Osteoblast (primary cell): ENCODE data around the gene RAI1. TPM values are rescaled to one million over a fixed set of nuclear protein-coding genes. Genes with fewer than 3 reads are reported as not detected.

Source experiments
- DNase-seq: peaks from one replicate; pipeline ENCODE4 v3.0.0; 2011; ENCODE audit warnings: low spot score, mixed read lengths; ENCODE audit not compliant: insufficient read length; ENCODE audit errors: missing footprints
- H2AFZ ChIP-seq: 2 replicates; pipeline ENCODE4 v1.6.0; 2011; ENCODE audit warnings: mild to moderate bottlenecking, low read length
- H3K27ac ChIP-seq: 2 replicates; pipeline ENCODE4 v1.5.1; 2011; ENCODE audit warnings: mild to moderate bottlenecking, low read depth, low read length, moderate library complexity
- H3K27me3 ChIP-seq: 2 replicates; pipeline ENCODE4 v1.6.0; 2012; ENCODE audit warnings: mild to moderate bottlenecking, control low read depth, inconsistent platforms, low read length, moderate library complexity; ENCODE audit not compliant: insufficient read depth
- H3K36me3 ChIP-seq: 2 replicates; pipeline ENCODE4 v1.5.1; 2011; ENCODE audit warnings: mild to moderate bottlenecking, low read length, control low read depth, moderate library complexity; ENCODE audit not compliant: insufficient read depth
- H3K4me1 ChIP-seq: 2 replicates; pipeline ENCODE4 v1.5.1; 2011; ENCODE audit warnings: mild to moderate bottlenecking, low read length, control low read depth, moderate library complexity; ENCODE audit not compliant: insufficient read depth
- H3K4me2 ChIP-seq: 2 replicates; pipeline ENCODE4 v1.6.0; 2011; ENCODE audit warnings: mild to moderate bottlenecking, low read length; ENCODE audit not compliant: insufficient read depth
- H3K4me3 ChIP-seq: fragments of 200-600 bp; sonication (generic); 3 replicates; pipeline ENCODE4 v1.5.1; 2012; ENCODE audit warnings: mild to moderate bottlenecking, low read length, inconsistent platforms; ENCODE audit not compliant: insufficient read depth
- H3K79me2 ChIP-seq: 2 replicates; pipeline ENCODE4 v1.6.0; 2012; ENCODE audit warnings: mild to moderate bottlenecking, low read length, control low read depth, inconsistent platforms; ENCODE audit not compliant: insufficient read depth
- H3K9me3 ChIP-seq: 2 replicates; pipeline ENCODE4 v1.5.1; 2011; ENCODE audit warnings: low read depth, low read length, control low read depth
- H4K20me1 ChIP-seq: 2 replicates; pipeline ENCODE4 v1.6.0; 2012; ENCODE audit warnings: mild to moderate bottlenecking, low read length, control low read depth; ENCODE audit not compliant: insufficient read depth
- total RNA-seq: library from RNA; depleted of rRNA; stranded (reverse); fragments of >200 nt; gene quantifications from 2 replicates; pipeline ENCODE4 v1.2.3, GENCODE V29; 2012
- TF ChIP-seq, protein P1 (sequence below): IDR thresholded peaks from 2 replicates; pipeline ENCODE4 v1.5.1; 2011; ENCODE audit warnings: mild to moderate bottlenecking, low read depth, low read length, moderate library complexity; ENCODE audit errors: extremely low read depth

The RAI1 gene
- total RNA-seq, 1 donor = 15.6 TPM

DNA sequence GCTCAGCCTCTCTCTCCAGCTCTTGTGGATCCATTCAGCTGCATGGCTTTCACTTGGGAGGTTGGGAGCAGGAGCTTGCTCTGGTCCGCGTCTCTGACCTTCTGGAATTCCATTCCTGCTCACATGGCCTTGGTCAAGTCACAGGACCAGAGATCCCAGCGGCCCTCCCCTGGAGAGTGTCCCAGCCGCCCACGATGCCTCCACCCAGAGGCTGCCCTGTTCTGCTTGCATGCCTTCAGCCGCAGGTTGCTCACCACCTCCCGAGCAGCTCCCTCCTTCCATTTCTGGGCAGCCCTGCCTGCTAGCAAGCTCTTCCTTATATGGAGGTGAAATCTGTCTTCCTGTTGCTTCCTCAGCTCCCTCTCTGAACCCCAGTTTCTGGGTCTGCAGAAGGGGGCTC, 32.6 kb downstream of the RAI1 start:
- Histone ChIP-seq H4K20me1 (peaks cover 26% of the 10 kb centered on the region), H3K9me3 (no peaks in the 10 kb centered on the region), H3K4me3 (no peak overlapping the region), H3K36me3 (no peaks in the 10 kb centered on the region), H2AFZ (peak overlapping the region; percentile 15), H3K27ac (peak overlapping the region; percentile 94), H3K79me2 (peaks cover 85% of the 10 kb centered on the region), H3K4me1 (peaks cover 47% of the 10 kb centered on the region), H3K4me2 (peak overlapping the region; percentile 53), H3K27me3 (no peaks in the 10 kb centered on the region)
- peak; percentile 97 for DNase-seq
- TF ChIP-seq, protein P1, sequence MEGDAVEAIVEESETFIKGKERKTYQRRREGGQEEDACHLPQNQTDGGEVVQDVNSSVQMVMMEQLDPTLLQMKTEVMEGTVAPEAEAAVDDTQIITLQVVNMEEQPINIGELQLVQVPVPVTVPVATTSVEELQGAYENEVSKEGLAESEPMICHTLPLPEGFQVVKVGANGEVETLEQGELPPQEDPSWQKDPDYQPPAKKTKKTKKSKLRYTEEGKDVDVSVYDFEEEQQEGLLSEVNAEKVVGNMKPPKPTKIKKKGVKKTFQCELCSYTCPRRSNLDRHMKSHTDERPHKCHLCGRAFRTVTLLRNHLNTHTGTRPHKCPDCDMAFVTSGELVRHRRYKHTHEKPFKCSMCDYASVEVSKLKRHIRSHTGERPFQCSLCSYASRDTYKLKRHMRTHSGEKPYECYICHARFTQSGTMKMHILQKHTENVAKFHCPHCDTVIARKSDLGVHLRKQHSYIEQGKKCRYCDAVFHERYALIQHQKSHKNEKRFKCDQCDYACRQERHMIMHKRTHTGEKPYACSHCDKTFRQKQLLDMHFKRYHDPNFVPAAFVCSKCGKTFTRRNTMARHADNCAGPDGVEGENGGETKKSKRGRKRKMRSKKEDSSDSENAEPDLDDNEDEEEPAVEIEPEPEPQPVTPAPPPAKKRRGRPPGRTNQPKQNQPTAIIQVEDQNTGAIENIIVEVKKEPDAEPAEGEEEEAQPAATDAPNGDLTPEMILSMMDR = no peak

DNA sequence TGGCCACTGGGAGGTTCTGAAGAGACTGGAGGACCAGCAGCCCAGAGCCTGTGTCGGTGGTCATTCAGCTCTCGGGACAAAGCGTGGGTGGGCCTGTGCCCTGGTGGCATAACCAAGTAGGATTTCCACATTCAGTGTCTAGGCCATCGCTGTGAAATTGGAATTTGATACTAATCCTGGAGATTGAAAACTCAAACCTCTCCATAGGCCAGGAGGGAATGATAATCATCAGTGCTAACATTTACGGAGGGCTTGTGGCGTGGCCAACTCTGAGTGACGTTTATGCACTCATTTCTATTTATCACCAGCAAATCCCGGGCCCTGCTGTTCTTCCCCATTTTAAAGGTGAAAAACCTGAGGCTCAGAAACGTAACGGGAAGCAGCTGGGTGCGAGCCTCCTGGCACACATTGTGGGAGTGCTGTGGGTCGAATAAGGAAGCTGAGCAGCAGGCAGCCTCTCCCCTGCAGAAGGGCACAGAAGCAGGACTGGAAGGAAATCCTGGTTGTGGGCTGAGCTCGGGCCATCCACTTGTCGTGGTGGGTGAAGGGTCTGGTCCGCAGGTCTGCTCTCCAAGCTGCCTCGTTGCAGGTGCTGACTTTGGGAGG, 33.1 kb downstream of the RAI1 start:
- Histone ChIP-seq H3K27ac (peak overlapping the region; percentile 94), H3K4me3 (no peak overlapping the region), H3K27me3 (no peaks in the 10 kb centered on the region), H4K20me1 (peaks cover 31% of the 10 kb centered on the region), H3K9me3 (no peaks in the 10 kb centered on the region), H3K4me1 (peaks cover 47% of the 10 kb centered on the region), H3K36me3 (no peaks in the 10 kb centered on the region), H3K4me2 (peak overlapping the region; percentile 53), H3K79me2 (peaks cover 86% of the 10 kb centered on the region), H2AFZ (peak overlapping the region; percentile 15)
- DNase-seq = no peak
- TF ChIP-seq, protein P1 = no peak

DNA sequence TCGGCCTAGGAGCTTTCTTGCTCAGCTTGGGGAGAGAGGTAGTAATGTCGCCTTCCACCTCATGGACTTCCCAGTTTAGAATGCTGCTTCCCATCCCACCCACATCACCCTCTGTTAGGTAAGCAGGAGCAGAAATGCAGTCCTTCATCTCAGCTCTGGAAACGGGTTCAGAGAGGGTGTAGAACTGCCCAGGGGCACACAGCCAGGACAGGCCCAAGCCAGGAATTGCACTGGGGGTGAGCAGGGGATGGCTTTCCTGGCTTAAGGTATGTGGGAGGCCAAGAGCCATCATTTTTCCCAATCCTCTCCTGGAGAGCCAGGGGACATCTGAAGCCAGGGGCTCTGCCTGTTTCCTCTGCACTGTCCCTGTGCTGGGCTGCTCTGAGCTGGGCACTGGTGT, 33.6 kb downstream of the RAI1 start:
- Histone ChIP-seq H3K27me3 (no peaks in the 10 kb centered on the region), H3K4me3 (no peak overlapping the region), H3K36me3 (no peaks in the 10 kb centered on the region), H3K4me1 (peaks cover 47% of the 10 kb centered on the region), H3K4me2 (no peak overlapping the region), H4K20me1 (peaks cover 34% of the 10 kb centered on the region), H3K27ac (peak overlapping the region; percentile 94), H3K79me2 (peaks cover 87% of the 10 kb centered on the region), H3K9me3 (no peaks in the 10 kb centered on the region), H2AFZ (no peak overlapping the region)
- TF ChIP-seq, protein P1 = no peak
- DNase-seq = no peak

DNA sequence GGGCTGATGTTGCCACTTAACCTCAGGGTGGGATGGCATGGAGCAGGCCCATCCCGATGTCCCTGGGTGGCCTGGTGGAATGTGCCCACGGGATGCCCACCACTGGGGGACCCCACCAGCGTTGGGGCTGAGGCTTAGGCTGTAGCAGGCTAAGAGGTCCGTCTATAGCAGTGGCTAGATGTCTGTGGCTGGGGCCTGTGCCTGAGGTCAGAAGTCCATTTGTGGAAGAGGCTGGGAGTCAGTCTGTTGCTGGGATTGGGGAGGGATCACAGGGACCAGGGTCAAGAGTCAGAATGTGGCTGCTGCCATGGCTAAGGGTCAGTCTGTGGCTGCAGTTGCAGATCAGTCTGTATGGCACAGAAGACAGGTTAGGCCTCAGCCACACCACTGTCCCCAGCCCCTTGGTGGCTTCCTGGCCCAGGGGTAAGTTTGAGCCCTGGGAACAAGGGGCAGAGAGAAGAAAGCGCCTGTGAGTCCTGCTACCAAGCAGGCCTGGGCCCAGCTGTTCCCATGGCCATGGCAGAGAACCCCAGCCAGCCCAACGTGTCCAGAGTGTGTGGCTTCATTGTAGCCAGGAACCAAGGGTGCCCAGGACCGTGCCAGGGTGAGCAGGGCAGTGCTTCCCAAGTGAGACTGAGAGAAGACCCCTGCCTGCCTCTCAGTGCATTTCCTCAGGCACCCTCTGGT, 35.7 kb downstream of the RAI1 start:
- Histone ChIP-seq H3K79me2 (peaks cover 85% of the 10 kb centered on the region), H4K20me1 (peaks cover 38% of the 10 kb centered on the region), H2AFZ (no peak overlapping the region), H3K27ac (no peak overlapping the region), H3K27me3 (no peaks in the 10 kb centered on the region), H3K4me2 (no peak overlapping the region), H3K9me3 (no peaks in the 10 kb centered on the region), H3K4me3 (no peak overlapping the region), H3K4me1 (peaks cover 29% of the 10 kb centered on the region), H3K36me3 (no peaks in the 10 kb centered on the region)
- TF ChIP-seq, protein P1 = no peak
- no peak for DNase-seq
